SK-N-SH (cell line): Measurements from ENCODE around the gene ADAMTS7. TPM values are rescaled to one million over a fixed set of nuclear protein-coding genes. Genes with fewer than 3 reads are reported as not detected.
"Not testable (repeated sequence)": the region's sequence is repeated elsewhere in the genome, so short reads cannot be mapped to it uniquely, and the experiment has no call there.

ENCODE experiments used
- CTCF ChIA-PET: fragments of 300-600, 350-600 bp; formaldehyde crosslinking; extraction: SDS; loops from one replicate; lab custom pipeline; 2021; lab: Yijun Ruan, JAX
- POLR2A ChIA-PET: fragments of 350-600 bp; sonication (Branson Sonifier 250); formaldehyde crosslinking; extraction: SDS; loops from one replicate; lab custom pipeline; 2020; ENCODE audit warnings: antibody characterized with exemption, inconsistent platforms; lab: Yijun Ruan, JAX
- DNase-seq: peaks from one replicate; pipeline ENCODE4 v3.0.0; 2012
- H2AFZ ChIP-seq: fragments of 200-600 bp; sonication (generic); 2 replicates; pipeline ENCODE4 v1.8.1; 2016; ENCODE audit warnings: antibody characterized with exemption, mild to moderate bottlenecking, low read depth
- H3F3A ChIP-seq: fragments of 200-600 bp; sonication (generic); replicated peaks from 2 replicates; pipeline ENCODE3; 2016; ENCODE audit warnings: antibody characterized with exemption, mild to moderate bottlenecking; ENCODE audit not compliant: insufficient read depth
- H3K27ac ChIP-seq, 2 experiments: fragments of 200-500 bp in 1 of 2; fragments of 200-600 bp in 1 of 2; sonication (Bioruptor generic) in 1 of 2; sonication (generic), shearing (Covaris generic) in 1 of 2; 2 replicates each; pipeline versions ENCODE4 v1.5.1 to v1.6.1; 2014 to 2016; ENCODE audit warnings: low read depth in 2 of 2, inconsistent platforms in 1 of 2, low read length in 1 of 2, mild to moderate bottlenecking in 1 of 2, mixed read lengths in 1 of 2
- H3K27me3 ChIP-seq: fragments of 200-600 bp; sonication (generic), shearing (Covaris generic); 2 replicates; pipeline ENCODE4 v1.6.1; 2016; ENCODE audit warnings: mixed run types; ENCODE audit not compliant: insufficient read depth
- H3K36me3 ChIP-seq, 2 experiments: fragments of 200-500 bp in 1 of 2; fragments of 200-600 bp in 1 of 2; sonication (Bioruptor generic) in 1 of 2; sonication (generic) in 1 of 2; replicated peaks in 1 of 2; 2 replicates each; pipeline versions ENCODE3 to v1.5.1; 2014 to 2016; ENCODE audit warnings: low read length in 1 of 2, mild to moderate bottlenecking in 1 of 2; ENCODE audit not compliant: insufficient read depth in 2 of 2, control insufficient read depth in 1 of 2
- H3K4me1 ChIP-seq, 2 experiments: fragments of 200-500 bp in 1 of 2; fragments of 200-600 bp in 1 of 2; sonication (Bioruptor generic) in 1 of 2; sonication (generic), shearing (Covaris generic) in 1 of 2; 2 replicates each; pipeline versions ENCODE4 v1.5.1 to v1.6.1; 2014 to 2016; ENCODE audit warnings: low read depth in 1 of 2, low read length in 1 of 2, mixed run types in 1 of 2; ENCODE audit not compliant: insufficient read depth in 2 of 2, control insufficient read depth in 1 of 2
- H3K4me2 ChIP-seq: fragments of 200-600 bp; sonication (generic), shearing (Covaris generic); 2 replicates; pipeline ENCODE4 v1.6.1; 2017; ENCODE audit warnings: mixed run types
- H3K4me3 ChIP-seq, 2 experiments: fragments of 200-500 bp in 1 of 2; fragments of 200-600 bp in 1 of 2; sonication (Bioruptor generic) in 1 of 2; sonication (generic), shearing (Covaris generic) in 1 of 2; 2 replicates each; pipeline versions ENCODE4 v1.5.1 to v1.8.1; 2014 to 2016; ENCODE audit warnings: low read depth in 2 of 2, inconsistent platforms in 1 of 2, low read length in 1 of 2, mild to moderate bottlenecking in 1 of 2, mixed read lengths in 1 of 2, moderate library complexity in 1 of 2
- H3K79me2 ChIP-seq: fragments of 200-600 bp; sonication (generic); 2 replicates; pipeline ENCODE4 v1.8.1; 2017; ENCODE audit warnings: mild to moderate bottlenecking; ENCODE audit not compliant: insufficient read depth
- H3K9ac ChIP-seq: fragments of 200-600 bp; sonication (generic); 2 replicates; pipeline ENCODE4 v1.6.1; 2017; ENCODE audit warnings: mixed run types
- H3K9me2 ChIP-seq: fragments of 200-600 bp; sonication (generic); 2 replicates; pipeline ENCODE4 v1.6.1; 2017; ENCODE audit warnings: mixed run types
- H3K9me3 ChIP-seq: fragments of 200-600 bp; sonication (generic); 2 replicates; pipeline ENCODE4 v1.6.1; 2017; ENCODE audit warnings: mixed run types, mild to moderate bottlenecking, moderate library complexity
- H4K20me1 ChIP-seq: fragments of 200-600 bp; sonication (generic); 2 replicates; pipeline ENCODE4 v1.6.1; 2017; ENCODE audit warnings: mild to moderate bottlenecking, mixed run types; ENCODE audit not compliant: insufficient read depth
- FOSL2 ChIP-seq: IDR thresholded peaks from 2 replicates; pipeline ENCODE4 v1.4.0; 2012; ENCODE audit warnings: low read depth, mild to moderate bottlenecking, moderate library complexity, borderline replicate concordance
- RCOR1 ChIP-seq: fragments of 150-350 bp; IDR thresholded peaks from 2 replicates; pipeline ENCODE4 v1.6.1; 2017; ENCODE audit warnings: antibody characterized with exemption, low read length
- SMC3 ChIP-seq: IDR thresholded peaks from 2 replicates; pipeline ENCODE4 v1.6.1; 2012; ENCODE audit warnings: low read depth, low read length, improper control_type of control experiment
- WGBS: methylation state at CpG from one replicate; pipeline ENCODE4 v1.1.6; 2017; ENCODE audit warnings: low lambda C conversion rate; 5-methylcytosine and 5-hydroxymethylcytosine counted together
- polyA plus RNA-seq, 3 experiments: library from polyadenylated mRNA; depleted of rRNA; stranded (reverse); fragments of >200 nt; gene quantifications; 2 replicates each; pipeline ENCODE4 v1.2.3, GENCODE V29; 2012
- TF ChIP-seq, protein P1 (sequence below): IDR thresholded peaks from 2 replicates; pipeline ENCODE4 v1.6.1; 2012; ENCODE audit warnings: mild to moderate bottlenecking, low read depth, low read length, moderate library complexity

Gene ADAMTS7
- polyA plus RNA-seq, 1 of the 3 experiments (the other 2 are of a cell fraction) = 17.9 TPM

- no peak for TF ChIP-seq RCOR1
- TF ChIP-seq, protein P1, sequence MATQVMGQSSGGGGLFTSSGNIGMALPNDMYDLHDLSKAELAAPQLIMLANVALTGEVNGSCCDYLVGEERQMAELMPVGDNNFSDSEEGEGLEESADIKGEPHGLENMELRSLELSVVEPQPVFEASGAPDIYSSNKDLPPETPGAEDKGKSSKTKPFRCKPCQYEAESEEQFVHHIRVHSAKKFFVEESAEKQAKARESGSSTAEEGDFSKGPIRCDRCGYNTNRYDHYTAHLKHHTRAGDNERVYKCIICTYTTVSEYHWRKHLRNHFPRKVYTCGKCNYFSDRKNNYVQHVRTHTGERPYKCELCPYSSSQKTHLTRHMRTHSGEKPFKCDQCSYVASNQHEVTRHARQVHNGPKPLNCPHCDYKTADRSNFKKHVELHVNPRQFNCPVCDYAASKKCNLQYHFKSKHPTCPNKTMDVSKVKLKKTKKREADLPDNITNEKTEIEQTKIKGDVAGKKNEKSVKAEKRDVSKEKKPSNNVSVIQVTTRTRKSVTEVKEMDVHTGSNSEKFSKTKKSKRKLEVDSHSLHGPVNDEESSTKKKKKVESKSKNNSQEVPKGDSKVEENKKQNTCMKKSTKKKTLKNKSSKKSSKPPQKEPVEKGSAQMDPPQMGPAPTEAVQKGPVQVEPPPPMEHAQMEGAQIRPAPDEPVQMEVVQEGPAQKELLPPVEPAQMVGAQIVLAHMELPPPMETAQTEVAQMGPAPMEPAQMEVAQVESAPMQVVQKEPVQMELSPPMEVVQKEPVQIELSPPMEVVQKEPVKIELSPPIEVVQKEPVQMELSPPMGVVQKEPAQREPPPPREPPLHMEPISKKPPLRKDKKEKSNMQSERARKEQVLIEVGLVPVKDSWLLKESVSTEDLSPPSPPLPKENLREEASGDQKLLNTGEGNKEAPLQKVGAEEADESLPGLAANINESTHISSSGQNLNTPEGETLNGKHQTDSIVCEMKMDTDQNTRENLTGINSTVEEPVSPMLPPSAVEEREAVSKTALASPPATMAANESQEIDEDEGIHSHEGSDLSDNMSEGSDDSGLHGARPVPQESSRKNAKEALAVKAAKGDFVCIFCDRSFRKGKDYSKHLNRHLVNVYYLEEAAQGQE = no peak
Measured at GRCh38 chr15:78737187-78737820, 74.0 kb downstream of the ADAMTS7 start (continued).

- DNase-seq, H3K27me3 ChIP-seq, CTCF ChIA-PET, H3K79me2 ChIP-seq, H3K4me2 ChIP-seq, H3K4me1 ChIP-seq, H3K9me2 ChIP-seq, H3F3A ChIP-seq, H3K4me3 ChIP-seq, POLR2A ChIA-PET, H3K9ac ChIP-seq, H3K27ac ChIP-seq, H3K36me3 ChIP-seq, H2AFZ ChIP-seq, H4K20me1 ChIP-seq, H3K9me3 ChIP-seq: not testable (repeated sequence)
- 78% methylated on average over 4 of the region's 4 CpGs for WGBS
Measured at GRCh38 chr15:78736286-78736685, 75.0 kb downstream of the ADAMTS7 start.

GRCh38 chr15:78734451-78735064, 76.7 kb downstream of the ADAMTS7 start:
- WGBS = 70% methylated on average over 7 of the region's 8 CpGs
- POLR2A ChIA-PET = interaction anchor here (1.2 kb wide), 1 partner anchor 9 kb away, joined by 3 read pairs; no protein-coding TSS in a partner anchor
- H3K4me2 ChIP-seq = no peak overlapping the region

More at GRCh38 chr15:78734451-78735064, 76.7 kb downstream of the ADAMTS7 start:
- H4K20me1 ChIP-seq = no peaks in the 10 kb centered on the region
- H3K27me3 ChIP-seq = no peaks in the 10 kb centered on the region; the same call in 1 of the 2 replicates
- no peak overlapping the region for H3K27ac ChIP-seq
- H2AFZ ChIP-seq = no peak overlapping the region
- no peaks in the 10 kb centered on the region for H3K9me3 ChIP-seq
- DNase-seq = no peak
- H3K36me3 ChIP-seq = no peaks in the 10 kb centered on the region
- TF ChIP-seq FOSL2 (no peak), SMC3 (no peak)
- no peaks in the 10 kb centered on the region for H3K79me2 ChIP-seq
- no peak overlapping the region for H3K9ac ChIP-seq
- CTCF ChIA-PET = interaction anchor here (0.9 kb wide), 1 partner anchor 182 kb away, joined by 3 read pairs; no protein-coding TSS in a partner anchor
- H3K9me2 ChIP-seq = no peaks in the 10 kb centered on the region
- H3K4me1 ChIP-seq = no peaks in the 10 kb centered on the region; a peak in 1 of 4 replicates
- H3K4me3 ChIP-seq = no peak overlapping the region
- no peaks in the 10 kb centered on the region for H3F3A ChIP-seq
